GM18861 (cell line): ENCODE results near the gene HOXB1.
"Not testable (repeated sequence)": the region's sequence is repeated elsewhere in the genome, so short reads cannot be mapped to it uniquely, and the experiment has no call there.

Source experiments
- ATAC-seq: cut with Tn5 transposase; IDR thresholded peaks from one replicate; pipeline ENCODE4 v1.9.1; 2021; ENCODE audit not compliant: unreplicated experiment

HOXB1 gene

DNA sequence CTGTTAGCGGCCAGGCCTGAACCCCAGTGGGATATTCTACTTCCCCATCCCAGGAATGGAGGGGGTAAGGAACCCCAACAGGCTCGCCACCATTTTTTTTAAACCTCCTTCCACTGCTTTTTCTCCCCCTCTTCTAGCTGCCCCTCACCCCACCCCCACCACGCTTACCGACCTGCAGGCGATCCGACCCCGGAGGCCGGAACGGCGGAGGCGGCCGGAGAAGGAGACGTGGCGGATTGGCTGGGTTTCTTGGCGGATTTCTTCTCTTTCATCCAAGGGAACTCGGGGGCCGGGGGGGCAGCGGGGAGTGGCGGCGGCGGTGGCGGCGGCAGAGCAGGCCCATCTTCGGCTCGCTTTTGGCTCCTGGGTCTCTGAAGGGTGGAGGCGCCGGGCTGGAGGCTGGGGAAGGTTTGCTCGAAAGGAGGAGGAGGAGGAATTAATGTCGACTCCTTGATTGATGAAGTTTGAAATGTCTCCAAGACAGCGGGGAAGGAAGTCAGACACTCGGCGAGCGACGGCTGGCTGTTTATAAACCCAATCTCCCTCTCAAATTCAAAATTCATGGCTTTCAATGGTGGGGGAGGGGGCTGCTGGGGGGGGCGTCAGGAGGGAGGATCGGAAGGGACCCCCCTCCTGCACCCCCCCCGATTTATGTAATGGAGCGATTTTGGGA, 13.7 kb upstream of the HOXB1 start:
- no peak for ATAC-seq

DNA sequence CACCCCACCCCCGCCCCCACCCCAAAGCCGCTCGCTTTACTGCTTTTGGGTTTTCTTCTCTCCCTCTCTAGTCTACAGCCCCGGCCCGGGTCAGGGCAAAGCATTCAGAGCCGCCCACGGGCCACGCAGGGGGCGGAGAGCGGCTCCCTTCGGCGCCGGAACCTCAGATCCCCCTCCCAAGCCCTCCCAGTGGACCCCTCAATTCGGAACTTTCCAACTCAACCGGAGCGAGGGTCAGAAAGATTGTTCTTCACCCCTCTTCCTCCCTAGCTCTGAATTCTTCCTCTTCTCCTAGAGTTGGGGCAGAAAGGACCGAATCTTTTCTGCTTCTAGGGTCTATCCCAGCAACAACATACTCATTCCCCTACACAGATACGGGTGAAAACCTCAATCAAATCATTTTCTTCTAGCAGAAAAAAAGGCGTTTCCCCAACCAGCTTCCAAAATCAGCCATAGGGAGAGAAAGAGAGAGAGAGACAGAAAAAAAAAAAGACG, 13.1 kb upstream of the HOXB1 start:
- no peak for ATAC-seq

DNA sequence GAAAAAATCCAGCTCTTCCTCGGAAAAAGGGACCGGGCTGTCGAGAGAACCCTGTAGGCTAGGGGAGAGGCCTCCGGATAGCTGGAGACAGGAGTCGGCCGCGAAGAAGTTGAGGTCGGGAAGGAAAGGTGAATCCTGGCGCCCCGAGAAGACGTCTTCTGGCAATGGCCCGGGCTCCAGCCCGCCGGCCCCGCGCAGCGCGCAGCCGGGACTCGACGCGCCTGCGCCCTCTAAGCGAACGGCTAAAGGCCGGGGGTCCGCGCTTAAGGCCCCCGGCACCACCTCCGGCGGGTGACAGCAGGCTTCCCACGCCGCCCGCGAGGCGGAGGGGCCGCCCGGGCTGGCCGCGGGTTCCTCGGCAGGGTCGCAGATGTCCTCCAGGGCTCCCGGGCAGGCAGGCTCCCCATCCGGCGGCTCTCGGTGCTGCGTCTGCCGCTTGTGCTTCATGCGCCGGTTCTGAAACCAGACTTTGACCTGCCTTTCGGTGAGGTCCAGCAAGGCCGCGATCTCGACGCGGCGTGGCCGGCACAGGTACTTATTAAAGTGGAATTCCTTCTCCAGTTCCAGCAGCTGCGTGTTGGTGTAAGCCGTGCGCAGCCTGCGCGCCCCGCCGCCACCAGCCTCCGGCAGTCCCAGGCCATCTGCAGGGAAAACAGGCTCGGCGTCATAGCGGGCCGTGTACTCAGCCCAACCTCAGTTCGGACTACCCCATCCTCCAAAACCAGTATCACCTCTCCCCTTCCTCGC, 12.5 kb upstream of the HOXB1 start:
- ATAC-seq, result peak; percentile 55

DNA sequence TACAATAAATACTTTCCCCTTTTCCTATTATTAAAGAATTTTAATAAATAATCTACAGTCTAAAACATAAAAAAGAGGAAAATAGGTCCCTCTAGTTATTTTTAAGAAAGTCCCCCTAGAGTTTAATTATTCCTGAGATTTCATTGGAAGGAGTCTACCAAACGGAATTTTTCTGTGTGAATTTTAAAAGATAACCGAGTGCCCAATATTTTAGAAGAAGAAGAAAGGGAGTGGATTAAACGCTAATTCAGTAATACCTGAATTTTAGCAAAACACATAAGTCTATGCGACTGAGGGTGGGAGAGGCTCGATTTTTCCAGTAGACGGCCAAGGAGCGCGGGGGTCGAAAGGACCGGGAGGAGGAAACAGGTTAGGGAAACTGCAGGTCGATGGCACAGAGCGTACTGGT, 11.9 kb upstream of the HOXB1 start:
- ATAC-seq, result no peak

DNA sequence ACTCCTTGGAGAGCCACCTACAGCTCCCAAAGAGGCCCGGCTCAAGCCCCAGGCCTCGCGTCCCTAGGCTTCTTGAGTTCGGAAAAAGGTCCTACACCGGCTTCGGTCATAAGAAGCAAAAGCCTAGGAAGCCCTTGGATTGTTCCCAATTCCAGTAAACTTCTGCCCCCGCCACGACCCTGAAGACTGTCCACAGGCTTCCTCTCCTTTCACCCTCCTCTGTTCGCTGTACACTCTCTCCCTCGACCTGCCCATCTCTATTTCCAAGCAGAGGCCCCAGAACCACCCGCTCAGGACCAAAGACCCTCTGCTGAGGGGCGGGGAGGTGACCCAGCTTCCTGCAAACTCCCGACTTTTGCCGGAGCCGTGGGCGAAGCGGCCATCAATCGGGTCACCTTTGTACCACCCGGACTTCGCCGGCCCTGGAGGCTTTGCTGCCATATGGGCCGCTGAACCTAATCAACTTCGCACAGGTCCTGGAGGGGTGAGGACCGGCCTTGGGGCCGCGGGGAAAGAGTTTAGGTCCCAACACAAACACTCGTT, 11.4 kb upstream of the HOXB1 start:
- ATAC-seq, result no peak

DNA sequence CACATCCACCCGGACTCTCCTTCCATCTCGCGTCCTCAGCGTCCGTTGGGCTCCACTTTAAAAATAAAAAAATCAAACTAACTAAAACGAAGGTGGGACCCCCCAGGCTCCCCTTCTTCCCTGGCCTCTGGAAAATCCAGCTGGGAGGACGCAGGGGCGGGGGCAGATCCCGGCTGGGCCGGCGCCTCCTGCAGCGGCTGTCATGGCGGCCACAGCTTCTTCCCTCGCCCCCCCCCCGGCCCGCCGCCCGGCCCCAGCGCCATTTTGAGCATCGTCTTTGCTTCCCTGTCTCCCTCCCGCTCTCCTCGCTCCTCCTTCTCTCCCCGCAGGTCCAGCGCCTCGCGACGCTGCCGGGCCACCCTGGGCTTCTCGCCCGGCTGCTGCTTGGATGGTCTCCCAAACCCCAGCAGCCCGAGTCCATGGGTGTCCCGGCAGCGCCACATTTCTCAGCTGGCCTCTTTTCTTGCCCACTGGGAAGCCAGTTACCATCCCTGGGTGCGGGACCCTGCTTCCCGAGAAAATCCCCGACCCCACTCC, 10.8 kb upstream of the HOXB1 start:
- no peak for ATAC-seq

DNA sequence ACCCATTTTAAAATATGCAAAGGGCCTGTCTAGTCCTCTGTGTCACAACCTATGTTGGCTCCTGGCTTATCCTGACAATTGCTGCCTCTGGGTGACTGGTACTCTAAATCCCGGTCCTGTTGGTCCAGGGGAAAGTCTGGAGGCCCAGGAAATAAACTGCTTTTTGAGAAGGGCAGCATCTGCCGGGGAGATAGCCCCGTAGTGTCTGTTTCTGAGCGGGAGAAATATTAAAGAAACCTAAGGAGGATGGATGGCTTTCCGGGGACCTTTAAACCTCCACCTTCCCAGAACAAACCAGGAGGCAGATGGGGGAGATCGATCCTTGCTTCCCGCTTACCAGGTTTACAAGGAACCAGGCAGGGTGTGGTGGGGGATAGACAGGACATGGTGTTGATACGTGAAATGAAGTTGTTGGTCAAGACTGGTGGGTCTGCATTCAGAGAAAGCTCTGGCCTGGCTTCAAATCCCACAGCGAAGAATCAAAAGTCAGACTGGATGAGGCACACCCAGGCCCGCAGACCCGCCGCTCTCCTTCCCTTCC, 10.3 kb upstream of the HOXB1 start:
- no peak for ATAC-seq

DNA sequence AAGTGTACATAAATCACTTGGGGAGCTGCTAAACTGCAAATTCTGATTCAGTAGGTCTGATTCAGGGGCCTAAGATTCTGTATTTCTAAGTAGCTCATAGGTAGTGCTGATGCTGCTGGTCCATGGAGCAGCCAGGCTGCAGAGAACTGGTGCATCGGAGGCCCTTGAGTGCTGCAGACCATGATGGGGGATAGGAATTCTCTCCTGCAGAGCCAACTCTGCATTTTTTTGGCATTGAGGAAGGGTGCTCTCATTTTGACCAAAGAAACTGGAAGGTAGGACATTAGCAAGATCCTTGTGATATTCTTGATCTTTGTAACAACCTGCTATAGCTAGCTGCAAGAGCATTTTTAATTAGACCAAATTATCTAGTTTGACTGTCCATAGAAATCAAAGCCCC, 9.4 kb upstream of the HOXB1 start:
- ATAC-seq, result no peak

DNA sequence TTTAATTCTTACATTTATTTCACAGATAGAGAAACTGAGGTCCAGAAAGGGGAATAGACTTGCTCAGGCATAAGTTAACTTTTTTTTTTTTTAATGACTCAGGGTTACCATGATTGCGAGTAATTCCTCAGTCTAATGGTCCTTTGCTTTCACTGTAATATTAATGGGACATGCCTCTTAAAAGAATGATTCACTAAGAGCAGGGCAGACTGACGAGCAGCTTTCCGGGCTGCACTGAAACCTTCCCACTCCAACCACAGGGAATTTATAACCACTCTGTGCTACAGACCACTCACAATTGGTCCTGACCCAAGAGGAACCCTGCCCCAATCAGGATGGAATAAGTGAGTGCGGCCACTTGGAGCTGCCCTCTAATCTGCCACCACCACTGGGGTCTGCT, 8.4 kb upstream of the HOXB1 start:
- ATAC-seq, result no peak

DNA sequence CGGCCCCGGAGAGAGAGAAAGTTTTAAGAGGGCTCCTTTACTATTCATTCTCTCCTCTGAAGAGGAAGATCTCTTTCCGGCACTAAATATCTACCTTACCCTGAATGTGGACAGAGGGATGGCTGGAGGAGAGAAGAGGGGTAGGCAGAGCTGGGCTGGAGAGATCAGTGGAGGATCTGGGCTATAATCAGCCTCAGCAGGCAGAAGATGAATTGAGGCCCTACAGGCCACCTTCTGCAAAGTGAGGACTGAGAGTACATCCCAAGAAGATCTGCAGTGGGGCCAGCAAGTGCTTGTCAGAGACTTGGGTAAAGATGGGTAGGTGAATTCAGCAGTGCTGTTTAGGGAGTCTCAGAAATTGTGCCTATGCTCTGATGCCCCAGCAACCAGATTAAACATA, 6.5 kb upstream of the HOXB1 start:
- no peak for ATAC-seq

DNA sequence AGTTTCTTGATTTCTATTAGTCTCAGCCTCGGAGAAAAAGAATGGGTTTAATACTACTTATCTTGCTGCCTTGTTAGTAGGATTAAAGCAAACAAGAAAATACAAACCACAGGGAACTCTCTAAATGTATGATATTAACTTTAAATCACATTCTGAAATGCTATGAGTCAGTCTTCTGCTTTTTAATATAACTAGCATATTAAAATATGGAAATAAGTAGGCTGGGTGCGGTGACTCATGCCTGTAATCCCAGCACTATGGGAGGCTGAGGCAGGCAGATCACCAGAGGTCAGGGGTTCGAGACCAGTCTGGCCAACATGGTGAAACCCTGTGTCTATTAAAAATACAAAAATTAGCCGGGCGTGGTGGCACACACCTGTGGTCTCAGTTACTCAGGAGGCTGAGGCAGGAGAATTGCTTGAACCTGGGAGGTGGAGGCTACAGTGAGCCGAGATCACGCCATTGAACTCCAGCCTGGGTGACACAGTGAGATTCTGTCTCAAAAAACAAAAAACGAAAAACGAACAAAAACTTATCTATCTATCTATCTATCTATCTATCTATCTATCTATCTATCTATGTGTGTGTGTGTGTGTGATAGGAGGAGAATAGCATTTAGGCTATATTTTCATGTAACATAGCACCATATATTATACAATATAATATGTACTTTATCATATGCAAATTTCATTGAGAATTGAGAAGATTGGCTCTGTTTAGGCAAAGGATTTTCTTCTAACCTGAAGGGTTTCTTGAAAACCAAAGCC, 5.2 kb upstream of the HOXB1 start:
- not testable (repeated sequence) for ATAC-seq

DNA sequence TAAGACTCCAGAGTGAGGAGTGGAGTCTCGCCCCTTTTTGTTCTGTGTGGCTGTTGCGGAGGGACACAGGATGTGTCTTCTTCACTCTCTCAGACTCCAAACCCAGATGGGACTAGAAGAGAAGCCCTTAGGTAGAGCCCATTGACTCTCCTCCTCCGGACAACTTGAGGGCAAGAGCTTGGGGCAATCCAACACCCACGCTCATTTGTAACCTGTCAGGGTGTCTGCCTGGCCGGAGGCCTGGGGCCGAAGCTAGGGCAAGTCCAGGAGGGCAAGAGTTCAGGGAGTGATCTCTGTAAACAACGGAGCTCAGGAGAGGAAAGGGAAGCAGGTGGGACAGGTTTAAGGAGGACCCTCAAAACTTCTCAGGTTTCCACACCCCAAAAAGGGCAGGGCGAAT, 1.4 kb upstream of the HOXB1 start:
- no peak for ATAC-seq

DNA sequence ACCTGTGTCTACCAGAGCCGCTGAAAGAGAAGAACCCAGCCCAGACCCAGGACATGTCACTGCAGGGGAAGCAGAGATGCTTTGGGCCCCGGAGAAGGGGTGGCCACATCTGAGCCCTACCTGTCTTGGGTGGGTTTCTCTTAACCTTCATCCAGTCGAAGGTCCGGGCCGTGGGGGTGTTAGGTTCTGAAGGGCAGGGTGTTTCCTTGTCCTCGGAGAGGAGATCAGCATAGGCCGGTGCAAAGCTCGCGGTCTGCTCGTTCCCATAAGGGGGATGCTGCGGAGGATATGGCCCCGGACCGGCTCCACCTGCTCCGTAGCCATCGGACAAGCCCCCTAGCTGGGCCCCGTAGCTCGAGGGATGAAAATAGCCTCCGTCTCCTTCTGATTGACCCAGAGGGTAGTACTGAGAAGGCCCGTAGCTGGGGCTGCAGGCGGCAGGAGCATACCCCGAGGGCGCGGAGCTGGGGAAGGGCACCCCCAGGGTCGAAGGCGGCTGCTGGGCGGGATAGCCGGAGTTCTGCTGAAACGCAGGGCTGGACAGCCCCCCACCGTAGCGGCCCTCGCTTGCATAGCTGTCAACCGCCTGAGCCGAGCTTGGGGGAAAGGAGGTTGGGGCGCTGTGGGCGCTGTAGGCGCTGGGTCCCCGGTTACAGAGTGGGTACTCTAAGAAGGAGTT, 464 bp downstream of the HOXB1 start:
- ATAC-seq, result no peak

DNA sequence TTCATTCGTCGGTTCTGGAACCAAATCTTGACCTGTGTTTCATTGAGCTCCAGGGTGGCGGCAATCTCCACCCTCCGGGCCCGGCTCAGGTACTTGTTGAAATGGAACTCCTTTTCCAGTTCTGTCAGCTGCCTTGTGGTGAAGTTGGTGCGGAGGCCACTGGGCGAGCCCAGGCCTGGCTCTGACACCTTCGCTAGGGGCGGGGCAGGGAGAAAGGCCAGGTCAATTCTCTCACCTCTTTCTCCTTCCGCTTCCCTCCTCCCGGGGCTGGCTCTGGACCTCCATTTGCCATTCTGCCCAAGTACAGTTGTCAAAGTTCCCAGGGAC, 1.2 kb downstream of the HOXB1 start:
- no peak for ATAC-seq

DNA sequence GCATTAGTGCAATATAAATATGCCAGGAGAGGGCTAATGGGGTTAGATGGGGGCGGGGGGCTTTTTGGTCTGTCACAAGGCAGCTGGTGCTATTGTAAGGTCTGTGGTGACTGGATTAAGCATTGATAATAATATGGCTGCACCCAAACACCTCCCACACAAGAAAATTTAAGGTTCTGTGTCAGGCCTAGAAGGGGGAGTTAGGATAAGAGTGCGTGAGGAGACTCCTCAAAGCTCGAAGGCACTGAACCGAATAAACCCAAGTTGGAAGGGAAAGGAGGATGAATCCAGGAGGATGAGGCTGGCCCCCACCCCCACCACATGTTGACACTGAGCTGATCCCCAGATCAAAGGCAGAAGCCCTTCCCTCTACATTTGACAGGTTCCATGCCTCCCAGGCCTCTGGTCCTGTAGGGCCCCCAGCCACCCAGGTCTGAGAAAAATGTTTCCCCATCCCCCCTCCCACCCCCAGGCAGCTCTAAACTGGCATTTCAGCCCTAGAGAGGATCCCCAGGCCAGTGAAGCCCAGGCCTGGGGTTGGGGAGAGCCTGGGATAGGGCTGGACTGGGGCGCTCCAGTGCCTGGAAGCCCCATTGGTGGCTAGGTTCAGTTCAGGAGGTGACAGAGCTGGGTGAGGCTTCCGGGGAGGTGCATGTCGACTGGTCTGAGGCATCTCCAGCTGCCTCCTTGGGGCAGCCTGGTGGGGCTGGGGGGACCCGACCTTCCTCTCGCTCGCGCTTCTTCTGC, 1.7 kb downstream of the HOXB1 start:
- no peak for ATAC-seq

DNA sequence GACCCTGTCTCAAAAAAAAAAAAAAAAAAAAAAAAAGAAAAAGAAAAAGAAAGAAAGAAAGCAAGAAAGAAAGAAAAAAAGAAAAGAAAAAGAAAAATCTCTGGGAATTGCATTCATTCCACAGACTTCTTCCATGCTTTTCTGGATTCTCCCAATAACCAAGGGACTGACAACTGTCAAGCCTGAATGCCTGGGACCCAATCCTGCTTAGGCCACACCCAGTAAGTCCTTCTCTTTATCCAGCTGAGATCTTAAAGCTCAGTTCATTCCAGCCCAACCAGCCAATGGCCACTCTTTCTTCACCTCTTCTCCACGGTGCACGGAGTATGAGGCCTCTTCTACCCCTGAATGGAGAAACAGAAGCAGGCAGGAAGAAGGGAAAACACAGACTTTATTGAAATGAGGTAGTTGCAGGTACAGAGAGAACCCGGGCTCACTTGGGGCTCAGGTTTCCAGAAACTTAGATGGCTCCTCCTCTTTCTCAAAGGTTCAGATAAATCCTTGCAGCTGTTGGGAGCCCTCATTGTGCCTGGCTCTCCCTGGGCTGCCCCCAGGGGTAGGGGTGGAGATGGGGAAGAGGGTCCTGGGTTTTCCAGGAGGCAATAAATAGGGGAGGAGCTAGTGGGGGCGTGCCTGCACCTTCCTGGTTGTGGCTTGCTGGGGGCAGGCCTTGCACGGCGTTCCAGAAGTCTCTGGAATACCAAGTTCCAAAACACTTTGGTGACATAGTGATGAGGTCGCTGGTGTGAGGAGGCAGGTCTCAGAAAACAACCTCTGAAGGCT, 2.5 kb downstream of the HOXB1 start:
- ATAC-seq, result no peak

DNA sequence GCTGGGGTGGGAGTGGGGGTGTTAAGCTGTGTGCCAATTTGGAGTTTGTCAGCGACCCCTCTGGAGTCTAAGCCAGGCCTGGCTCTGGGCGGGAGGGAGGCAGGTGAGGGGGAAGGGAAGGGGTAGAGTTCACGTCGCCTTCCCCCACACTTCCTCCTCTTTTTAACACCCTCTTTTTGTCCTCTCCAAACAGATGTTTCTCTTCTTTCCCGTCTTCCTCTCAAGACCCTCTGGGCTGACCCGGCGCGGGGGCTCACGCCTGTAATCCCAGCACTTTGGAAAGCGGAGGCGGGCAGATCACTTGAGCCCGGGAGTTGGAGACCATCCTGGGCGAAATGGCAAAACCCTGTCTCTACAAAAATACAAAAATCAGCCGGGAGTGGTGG, 3.3 kb downstream of the HOXB1 start:
- no peak for ATAC-seq

DNA sequence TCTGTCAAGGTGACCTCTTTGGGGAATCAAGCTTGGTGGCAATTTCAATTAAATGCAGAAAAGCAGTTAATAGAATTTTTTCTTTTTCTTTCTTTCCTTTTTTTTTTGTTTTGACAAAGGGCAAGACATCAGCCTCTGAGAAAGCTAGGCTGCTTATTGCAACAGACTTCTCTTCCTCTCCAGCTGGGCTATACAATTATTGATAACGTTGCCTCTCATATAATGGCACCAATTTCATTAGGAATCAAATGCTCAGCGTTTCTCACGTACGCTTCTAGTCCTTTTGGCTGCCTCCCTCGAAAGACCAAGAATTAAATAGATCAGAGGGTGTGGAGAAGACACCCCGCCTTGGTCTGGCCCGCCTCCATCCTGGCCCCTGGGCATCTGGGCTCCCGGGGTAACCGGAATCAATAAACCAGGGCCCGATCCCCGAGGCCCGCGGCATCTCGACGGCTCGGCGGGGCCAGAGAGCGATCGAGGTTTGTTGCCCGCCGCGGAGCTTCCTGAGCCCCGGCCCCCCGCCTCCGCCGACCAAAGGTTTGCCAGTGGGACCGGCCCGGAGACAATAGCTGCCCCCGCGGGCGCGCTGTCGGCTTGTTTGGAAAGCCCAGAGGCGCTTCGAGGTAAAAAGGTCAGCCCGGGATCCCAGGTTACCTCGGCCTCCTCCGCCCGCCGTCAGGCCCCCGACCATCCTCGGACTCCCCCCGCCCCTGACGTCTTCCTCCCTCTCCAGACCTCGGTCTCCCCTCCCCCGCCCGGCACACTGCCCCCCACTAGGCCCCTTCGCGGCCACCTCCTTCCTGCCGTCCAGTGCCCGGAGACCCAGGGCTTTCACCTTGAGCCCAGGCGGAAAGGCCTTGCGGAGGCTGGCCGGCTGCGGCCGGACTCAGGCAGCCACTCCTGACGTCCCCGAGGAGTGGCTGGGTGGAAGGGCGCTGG, 3.9 kb downstream of the HOXB1 start:
- ATAC-seq, result no peak
